Measurements from ENCODE around the gene TNFRSF4.

GRCh38 chr1:1164361-1164700 lies 49.6 kb downstream of the TNFRSF4 start:
- TF ChIP-seq YY1 (IDR thresholded peaks at IDR 0.05; ENCODE audit: insufficient read depth, insufficient read length) (no peak), ZNF274 (IDR thresholded peaks at IDR 0.05; ENCODE audit: low read depth, low read length) (no peak), SUZ12 (IDR thresholded peaks at IDR 0.05; ENCODE audit: extremely low read depth, insufficient read depth, insufficient read length) (no peak)
